H9 (cell line): ENCODE measurements around the gene GDPGP1. TPM values are rescaled to one million over a fixed set of nuclear protein-coding genes. Genes with fewer than 3 reads are reported as not detected.

Experiments used
- DNase-seq: peaks from one replicate; pipeline ENCODE4 v3.0.0-alpha.2; 2017
- H2AFZ ChIP-seq: one replicate; pipeline ENCODE4 v1.6.1; 2013; ENCODE audit warnings: mild to moderate bottlenecking, low read length, control low read depth, moderate library complexity
- H2AK5ac ChIP-seq: 2 replicates; pipeline ENCODE4 v1.6.1; 2013; ENCODE audit warnings: low read length, control low read depth, mixed read lengths; ENCODE audit not compliant: insufficient read length
- H2BK120ac ChIP-seq: one replicate; pipeline ENCODE4 v1.6.1; 2013; ENCODE audit warnings: low read depth, mild to moderate bottlenecking, low read length, control low read depth, inconsistent platforms; ENCODE audit not compliant: poor library complexity, severe bottlenecking
- H2BK12ac ChIP-seq: 2 replicates; pipeline ENCODE4 v1.6.1; 2013; ENCODE audit warnings: low read length, control low read depth, mixed read lengths, low read depth; ENCODE audit not compliant: insufficient read length
- H2BK15ac ChIP-seq: 2 replicates; pipeline ENCODE4 v1.6.1; 2013; ENCODE audit warnings: low read depth, low read length, control low read depth
- H2BK20ac ChIP-seq: one replicate; pipeline ENCODE4 v1.6.1; 2013; ENCODE audit warnings: low read depth, mild to moderate bottlenecking, low read length, control low read depth, inconsistent platforms; ENCODE audit not compliant: poor library complexity, severe bottlenecking
- H2BK5ac ChIP-seq: 2 replicates; pipeline ENCODE4 v1.6.1; 2013; ENCODE audit warnings: low read length, control low read depth, mixed read lengths; ENCODE audit not compliant: insufficient read length
- H3K14ac ChIP-seq: 2 replicates; pipeline ENCODE4 v1.6.1; 2013; ENCODE audit warnings: low read length, control low read depth; ENCODE audit not compliant: insufficient read depth
- H3K18ac ChIP-seq: 2 replicates; pipeline ENCODE4 v1.6.1; 2013; ENCODE audit warnings: low read depth, mild to moderate bottlenecking, mixed read lengths, low read length, control low read depth; ENCODE audit not compliant: insufficient read length
- H3K23ac ChIP-seq: 2 replicates; pipeline ENCODE4 v1.6.1; 2013; ENCODE audit warnings: low read length, control low read depth, mixed read lengths, low read depth; ENCODE audit not compliant: insufficient read length
- H3K23me2 ChIP-seq: 2 replicates; pipeline ENCODE4 v1.6.1; 2013; ENCODE audit warnings: low read depth, mild to moderate bottlenecking, mixed read lengths, low read length, control low read depth; ENCODE audit not compliant: insufficient read length, poor library complexity, severe bottlenecking
- H3K27ac ChIP-seq: 2 replicates; pipeline ENCODE4 v1.5.1; 2013; ENCODE audit warnings: low read length, control low read depth, mixed read lengths, low read depth; ENCODE audit not compliant: insufficient read length
- H3K27me3 ChIP-seq: 2 replicates; pipeline ENCODE4 v1.6.1; 2013; ENCODE audit warnings: low read length, control low read depth, inconsistent platforms; ENCODE audit not compliant: insufficient read depth
- H3K4ac ChIP-seq: 2 replicates; pipeline ENCODE4 v1.6.1; 2013; ENCODE audit warnings: low read depth, mild to moderate bottlenecking, control low read depth, inconsistent platforms, low read length, moderate library complexity
- H3K4me1 ChIP-seq: 2 replicates; pipeline ENCODE4 v1.6.1; 2013; ENCODE audit warnings: low read length, control low read depth, inconsistent platforms; ENCODE audit not compliant: insufficient read depth
- H3K4me2 ChIP-seq: 2 replicates; pipeline ENCODE4 v1.6.1; 2013; ENCODE audit warnings: low read length, control low read depth, mixed read lengths; ENCODE audit not compliant: insufficient read length, insufficient read depth
- H3K56ac ChIP-seq: 2 replicates; pipeline ENCODE4 v1.6.1; 2013; ENCODE audit warnings: low read depth, mild to moderate bottlenecking, mixed read lengths, low read length, control low read depth; ENCODE audit not compliant: insufficient read length
- H3K79me1 ChIP-seq: 2 replicates; pipeline ENCODE4 v1.6.1; 2013; ENCODE audit warnings: low read depth, mild to moderate bottlenecking, moderate library complexity, low read length, control low read depth, inconsistent platforms; ENCODE audit not compliant: insufficient read depth, poor library complexity, severe bottlenecking
- H3K79me2 ChIP-seq: 2 replicates; pipeline ENCODE4 v1.6.1; 2013; ENCODE audit warnings: low read length, control low read depth, inconsistent platforms; ENCODE audit not compliant: insufficient read depth
- H3K9ac ChIP-seq: 2 replicates; pipeline ENCODE4 v1.6.1; 2013; ENCODE audit warnings: low read length, control low read depth, mixed read lengths; ENCODE audit not compliant: insufficient read length; ENCODE audit errors: extremely low read depth
- H3K9me3 ChIP-seq: one replicate; pipeline ENCODE4 v1.6.1; 2013; ENCODE audit warnings: low read depth, low read length, inconsistent platforms; ENCODE audit not compliant: control insufficient read depth
- H3T11ph ChIP-seq: one replicate; pipeline ENCODE4 v1.6.1; 2013; ENCODE audit warnings: mild to moderate bottlenecking, low read length, control low read depth, inconsistent platforms
- H4K20me1 ChIP-seq: one replicate; pipeline ENCODE4 v1.6.1; 2013; ENCODE audit not compliant: control insufficient read depth, insufficient read length, insufficient read depth
- H4K5ac ChIP-seq: 2 replicates; pipeline ENCODE4 v1.6.1; 2013; ENCODE audit warnings: low read depth, mild to moderate bottlenecking, mixed read lengths, low read length, control low read depth; ENCODE audit not compliant: insufficient read length
- H4K8ac ChIP-seq: replicated peaks from 2 replicates; pipeline ENCODE4 v1.6.1; 2013; ENCODE audit warnings: low read length, control low read depth, mixed read lengths, low read depth; ENCODE audit not compliant: insufficient read length
- H4K91ac ChIP-seq: 2 replicates; pipeline ENCODE4 v1.6.1; 2013; ENCODE audit warnings: low read depth, mild to moderate bottlenecking, moderate library complexity, mixed read lengths, low read length, control low read depth; ENCODE audit not compliant: insufficient read length
- H3K27ac Mint-ChIP-seq, 3 experiments: 2 replicates in 2 of 3; 3 replicates in 1 of 3; pipeline ENCODE4 v1.8.0; 2020 to 2021; ENCODE audit warnings: mixed read lengths in 3 of 3, mild to moderate bottlenecking in 1 of 3, moderate library complexity in 1 of 3
- H3K27me3 Mint-ChIP-seq: 2 replicates; pipeline ENCODE4 v1.8.0; 2021; ENCODE audit warnings: low read depth, mild to moderate bottlenecking, moderate library complexity, mixed read lengths
- H3K36me3 Mint-ChIP-seq, 3 experiments: 2 replicates in 2 of 3; 3 replicates in 1 of 3; pipeline ENCODE4 v1.8.0; 2020 to 2021; ENCODE audit warnings: low read depth in 3 of 3, mixed read lengths in 3 of 3; ENCODE audit not compliant: insufficient read depth in 1 of 3
- H3K4me1 Mint-ChIP-seq, 2 experiments: 2 replicates each; pipeline ENCODE4 v1.8.0; 2020; ENCODE audit warnings: mixed read lengths in 2 of 2
- H3K4me3 Mint-ChIP-seq, 2 experiments: 2 replicates in 1 of 2; 3 replicates in 1 of 2; pipeline ENCODE4 v1.8.0; 2020 to 2021; ENCODE audit warnings: mild to moderate bottlenecking in 2 of 2, mixed read lengths in 2 of 2, moderate library complexity in 1 of 2
- H3K9me3 Mint-ChIP-seq, 2 experiments: 2 replicates in 1 of 2; 3 replicates in 1 of 2; pipeline ENCODE4 v1.8.0; 2020; ENCODE audit warnings: mild to moderate bottlenecking in 2 of 2, mixed read lengths in 2 of 2, moderate library complexity in 1 of 2
- WGBS: extraction: QIAGEN DNeasy Blood & Tissue Kit; methylation state at CpG from one replicate; pipeline ENCODE4 v1.1.7; 2013; ENCODE audit warnings: missing lambda C conversion rate, low lambda C conversion rate, mixed read lengths; ENCODE audit not compliant: insufficient read length; ENCODE audit errors: extremely low coverage; 5-methylcytosine and 5-hydroxymethylcytosine counted together
- total RNA-seq: library from RNA; stranded (reverse); gene quantifications from 2 replicates; pipeline ENCODE4 v1.2.1, GENCODE V29; 2021
- TF ChIP-seq, protein P1 (sequence below): fragments of 200-600 bp; sonication (generic); conservative IDR thresholded peaks from 3 replicates; pipeline ENCODE4 v1.8.0; 2021; ENCODE audit warnings: antibody characterized with exemption, mild to moderate bottlenecking

Gene GDPGP1
- total RNA-seq, 1 experiment from 2014 or later, result 6.7 TPM

DNA sequence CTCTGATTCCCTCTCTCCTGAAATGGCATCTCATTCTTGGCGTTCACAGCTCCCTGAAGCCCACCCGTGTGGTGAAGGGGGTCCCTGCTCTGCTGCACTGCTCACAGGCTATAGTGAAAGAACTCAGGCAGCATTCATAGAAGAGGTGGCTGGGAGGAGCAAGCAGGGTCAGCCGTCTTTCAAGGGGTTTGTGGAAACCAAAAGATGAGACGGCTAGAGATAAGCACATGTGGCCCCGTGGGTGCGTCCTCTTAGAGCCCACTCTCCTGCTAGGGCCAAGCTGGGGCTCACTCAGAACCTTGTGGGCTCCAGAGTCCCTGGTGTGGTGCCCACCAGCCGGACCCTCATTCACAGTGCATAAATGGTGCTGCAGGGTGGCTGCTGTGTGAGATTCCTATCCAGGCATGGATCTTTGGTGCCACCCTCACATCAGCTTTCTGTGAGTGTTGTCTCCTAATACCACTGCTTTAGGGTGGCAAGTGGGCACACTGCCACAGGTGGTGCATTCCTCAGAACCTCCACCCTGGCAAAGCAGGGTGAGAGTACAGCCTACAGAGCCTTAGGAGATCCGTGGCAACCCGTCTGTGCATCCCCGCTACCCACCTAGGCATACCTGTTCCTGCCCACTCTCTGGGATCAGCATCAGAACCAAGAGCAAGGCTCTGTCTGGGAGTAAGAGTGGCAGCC is 44.1 kb upstream of the GDPGP1 start:
- WGBS, result no CpG with 5 or more reads among the region's 10 CpGs
- no peak overlapping the region for H3K4me2 ChIP-seq
- H2BK20ac ChIP-seq, result no peak overlapping the region

More for the DNA sequence above, 44.1 kb upstream of the GDPGP1 start:
- Histone ChIP-seq H3K27ac (no peak overlapping the region), H4K5ac (no peak overlapping the region), H3T11ph (no peak overlapping the region), H3K23me2 (peaks cover 4% of the 10 kb centered on the region), H2BK12ac (no peak overlapping the region), H4K91ac (no peak overlapping the region), H3K9me3 (no peaks in the 10 kb centered on the region), H2BK120ac (no peak overlapping the region), H3K27me3 (no peaks in the 10 kb centered on the region), H2BK15ac (no peak overlapping the region), H2BK5ac (no peak overlapping the region), H3K18ac (no peak overlapping the region), H3K56ac (no peak overlapping the region), H3K79me1 (no peaks in the 10 kb centered on the region), H4K20me1 (no peaks in the 10 kb centered on the region), H4K8ac (no peak overlapping the region), H3K4me1 (no peaks in the 10 kb centered on the region), H3K23ac (no peak overlapping the region), H3K4ac (no peak overlapping the region), H2AK5ac (no peak overlapping the region), H3K14ac (no peak overlapping the region), H2AFZ (no peak overlapping the region), H3K9ac (no peak overlapping the region), H3K79me2 (no peaks in the 10 kb centered on the region)
- DNase-seq, result no peak
- Mint-ChIP-seq H3K4me3 (no peak overlapping the region), H3K27me3 (no peaks in the 10 kb centered on the region), H3K36me3 (no peaks in the 10 kb centered on the region; a peak in 3 of 7 replicates), H3K4me1 (peaks cover 15 to 20% of the 10 kb centered on the region in 2 experiments), H3K27ac (peak overlapping the region in 1 of 3 experiments; percentile 61; a peak in 1 of 7 replicates), H3K9me3 (no peaks in the 10 kb centered on the region; a peak in 1 of 5 replicates)
- TF ChIP-seq, protein P1, sequence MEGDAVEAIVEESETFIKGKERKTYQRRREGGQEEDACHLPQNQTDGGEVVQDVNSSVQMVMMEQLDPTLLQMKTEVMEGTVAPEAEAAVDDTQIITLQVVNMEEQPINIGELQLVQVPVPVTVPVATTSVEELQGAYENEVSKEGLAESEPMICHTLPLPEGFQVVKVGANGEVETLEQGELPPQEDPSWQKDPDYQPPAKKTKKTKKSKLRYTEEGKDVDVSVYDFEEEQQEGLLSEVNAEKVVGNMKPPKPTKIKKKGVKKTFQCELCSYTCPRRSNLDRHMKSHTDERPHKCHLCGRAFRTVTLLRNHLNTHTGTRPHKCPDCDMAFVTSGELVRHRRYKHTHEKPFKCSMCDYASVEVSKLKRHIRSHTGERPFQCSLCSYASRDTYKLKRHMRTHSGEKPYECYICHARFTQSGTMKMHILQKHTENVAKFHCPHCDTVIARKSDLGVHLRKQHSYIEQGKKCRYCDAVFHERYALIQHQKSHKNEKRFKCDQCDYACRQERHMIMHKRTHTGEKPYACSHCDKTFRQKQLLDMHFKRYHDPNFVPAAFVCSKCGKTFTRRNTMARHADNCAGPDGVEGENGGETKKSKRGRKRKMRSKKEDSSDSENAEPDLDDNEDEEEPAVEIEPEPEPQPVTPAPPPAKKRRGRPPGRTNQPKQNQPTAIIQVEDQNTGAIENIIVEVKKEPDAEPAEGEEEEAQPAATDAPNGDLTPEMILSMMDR, result no peak
